ENCODE results near the gene SRBD1.
"Not testable (repeated sequence)": the region's sequence is repeated elsewhere in the genome, so short reads cannot be mapped to it uniquely, and the experiment has no call there.

SRBD1 gene

DNA sequence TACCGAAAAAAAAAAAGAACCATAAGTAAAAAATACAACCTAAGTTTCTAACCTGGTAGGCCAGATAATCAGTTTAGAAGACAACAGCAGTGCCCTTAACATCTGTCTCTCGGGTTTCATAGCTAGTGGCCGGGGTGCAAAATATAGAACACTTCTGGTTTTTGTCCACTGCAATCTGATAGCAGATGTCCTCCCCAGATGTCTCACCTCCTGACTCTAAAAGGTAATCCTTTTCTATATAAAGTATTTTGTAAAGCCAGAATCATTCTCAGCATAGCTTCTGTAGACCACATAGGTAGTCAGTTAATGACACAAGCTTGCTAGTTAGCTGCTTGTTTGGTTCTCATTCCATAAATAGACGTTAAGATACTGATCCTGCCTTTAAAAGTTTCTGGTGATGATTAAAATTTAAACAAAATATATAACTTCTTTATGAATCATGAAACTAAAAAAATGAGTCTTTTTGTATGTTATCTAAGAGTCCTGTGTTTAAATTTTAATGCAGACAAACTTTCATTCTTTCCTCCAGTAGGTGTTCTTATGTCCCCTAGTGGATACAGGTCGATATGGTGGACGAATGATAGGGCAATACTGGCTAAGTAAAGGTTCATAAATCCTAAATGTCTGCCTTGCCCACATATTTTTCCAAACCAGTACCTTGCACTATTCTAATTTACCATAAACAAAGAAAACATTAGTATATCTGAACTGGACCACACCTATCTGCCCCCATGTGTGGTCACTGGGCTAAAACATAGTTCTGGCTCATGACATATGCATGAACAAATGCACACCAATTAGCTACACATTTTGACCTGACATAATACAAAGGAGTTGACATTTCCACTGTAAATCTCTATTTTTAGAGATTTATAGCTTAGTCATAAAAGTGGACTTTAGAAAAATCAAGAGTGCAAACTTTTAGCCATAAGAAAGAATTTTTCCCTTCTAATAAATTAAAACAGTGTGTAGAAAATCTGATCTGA lies 171.0 kb downstream of the SRBD1 start:
- no peak for DNase-seq (ENCODE audit: low spot score in 2 of 2)
- Mint-ChIP-seq H3K4me1 (peaks cover 25% of the 10 kb centered on the region), H3K9me3 (no peaks in the 10 kb centered on the region), H3K36me3 (ENCODE audit: insufficient read depth) (peaks cover 4% of the 10 kb centered on the region), H3K27me3 (no peaks in the 10 kb centered on the region), H3K27ac (ENCODE audit: low read depth) (no peak overlapping the region), H3K4me3 (no peak overlapping the region)
- no peak for ATAC-seq (replicated peaks; ENCODE audit: extremely low read depth, poor library complexity, severe bottlenecking)

DNA sequence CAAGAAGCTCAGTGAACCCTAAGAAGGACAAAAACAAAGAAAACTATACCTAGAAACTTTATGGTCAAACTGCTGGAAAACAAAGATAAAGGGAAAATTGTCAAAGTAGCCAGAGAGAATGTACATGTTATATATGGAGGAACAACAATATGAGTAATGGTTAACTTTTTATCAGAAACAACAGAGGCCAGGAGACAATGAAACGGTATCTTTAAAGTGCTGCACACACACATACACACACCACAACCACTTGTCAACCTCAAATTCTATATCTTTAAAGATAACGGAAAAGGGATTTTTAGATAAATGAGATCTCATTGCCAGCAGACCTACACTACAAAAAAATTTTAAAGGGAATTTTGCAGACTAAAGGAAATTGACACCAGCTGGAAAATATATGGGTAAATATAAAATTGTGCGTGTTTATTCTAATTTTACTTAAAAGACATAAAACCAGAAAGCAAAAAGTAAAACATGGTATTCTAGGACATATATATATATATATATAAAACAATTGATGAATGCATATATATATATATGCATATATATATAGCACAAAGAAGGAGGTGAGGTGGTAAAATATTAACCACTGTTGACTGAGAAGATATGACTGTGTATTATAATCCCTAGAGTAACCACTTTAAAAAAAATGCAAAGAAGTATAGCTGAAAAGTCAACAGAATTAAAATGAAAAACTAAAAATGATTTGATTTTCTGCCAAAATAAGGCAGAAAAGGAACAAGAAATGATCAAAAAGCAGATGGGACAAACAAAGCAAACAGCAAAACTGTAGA lies 172.0 kb downstream of the SRBD1 start:
- no peaks in the 10 kb centered on the region for H3K27me3 Mint-ChIP-seq
- peaks cover 4% of the 10 kb centered on the region for H3K36me3 Mint-ChIP-seq (ENCODE audit: insufficient read depth)
- peaks cover 25% of the 10 kb centered on the region for H3K4me1 Mint-ChIP-seq
- no peak for ATAC-seq (replicated peaks; ENCODE audit: extremely low read depth, poor library complexity, severe bottlenecking)
- H3K27ac Mint-ChIP-seq (ENCODE audit: low read depth) = no peak overlapping the region
- no peaks in the 10 kb centered on the region for H3K9me3 Mint-ChIP-seq
- no peak for DNase-seq (ENCODE audit: low spot score in 2 of 2)
- no peak overlapping the region for H3K4me3 Mint-ChIP-seq

DNA sequence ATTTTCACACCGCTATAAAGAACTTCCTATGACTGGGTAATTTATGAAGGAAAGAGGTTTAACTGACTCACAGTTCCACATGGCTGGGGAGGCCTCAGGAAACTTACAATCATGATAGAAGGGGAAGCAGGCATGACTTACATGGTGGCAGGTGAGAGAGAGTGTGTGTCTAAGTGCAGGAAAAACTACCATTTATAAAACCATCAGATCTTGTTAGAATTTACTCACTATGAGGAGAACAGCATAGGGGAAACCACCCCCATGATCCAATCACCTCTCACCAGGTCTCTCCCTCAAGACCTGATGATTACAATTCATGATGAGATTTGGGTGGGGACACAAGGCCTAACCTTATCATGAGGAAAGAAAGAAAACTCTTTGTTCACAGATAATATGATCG lies 174.6 kb downstream of the SRBD1 start:
- peaks cover 6% of the 10 kb centered on the region for H3K36me3 Mint-ChIP-seq (ENCODE audit: insufficient read depth)
- H3K27me3 Mint-ChIP-seq = no peaks in the 10 kb centered on the region
- H3K4me1 Mint-ChIP-seq = peaks cover 18% of the 10 kb centered on the region
- H3K9me3 Mint-ChIP-seq = no peaks in the 10 kb centered on the region
- DNase-seq (ENCODE audit: low spot score in 2 of 2) (no peak), ATAC-seq (replicated peaks; ENCODE audit: extremely low read depth, poor library complexity, severe bottlenecking) (no peak)
- H3K4me3 Mint-ChIP-seq = no peak overlapping the region
- no peak overlapping the region for H3K27ac Mint-ChIP-seq (ENCODE audit: low read depth)

DNA sequence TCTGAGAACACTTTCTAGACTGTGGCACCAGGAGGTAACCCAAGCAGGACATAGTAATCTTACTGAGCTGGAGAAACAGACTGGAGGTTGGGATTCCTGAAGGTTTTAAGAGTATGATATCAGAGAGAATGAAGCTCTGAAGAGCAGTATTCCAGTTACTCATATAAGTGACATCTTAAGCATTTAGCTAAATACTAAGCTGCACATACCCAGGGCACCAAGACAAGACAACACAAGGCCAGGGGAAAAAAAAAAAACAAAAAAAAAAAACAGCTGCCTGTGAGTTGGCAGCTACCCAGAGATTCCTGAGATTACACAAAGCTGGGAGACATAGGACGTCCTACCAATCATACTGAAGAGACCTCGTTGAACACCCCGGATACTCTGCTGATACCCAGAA lies 175.8 kb downstream of the SRBD1 start:
- peaks cover 6% of the 10 kb centered on the region for H3K36me3 Mint-ChIP-seq (ENCODE audit: insufficient read depth)
- H3K27ac Mint-ChIP-seq (ENCODE audit: low read depth) = no peak overlapping the region
- peaks cover 15% of the 10 kb centered on the region for H3K4me1 Mint-ChIP-seq
- ATAC-seq (replicated peaks; ENCODE audit: extremely low read depth, poor library complexity, severe bottlenecking) (no peak), DNase-seq (ENCODE audit: low spot score in 2 of 2) (no peak)
- no peak overlapping the region for H3K4me3 Mint-ChIP-seq
- H3K9me3 Mint-ChIP-seq = no peaks in the 10 kb centered on the region
- no peaks in the 10 kb centered on the region for H3K27me3 Mint-ChIP-seq

DNA sequence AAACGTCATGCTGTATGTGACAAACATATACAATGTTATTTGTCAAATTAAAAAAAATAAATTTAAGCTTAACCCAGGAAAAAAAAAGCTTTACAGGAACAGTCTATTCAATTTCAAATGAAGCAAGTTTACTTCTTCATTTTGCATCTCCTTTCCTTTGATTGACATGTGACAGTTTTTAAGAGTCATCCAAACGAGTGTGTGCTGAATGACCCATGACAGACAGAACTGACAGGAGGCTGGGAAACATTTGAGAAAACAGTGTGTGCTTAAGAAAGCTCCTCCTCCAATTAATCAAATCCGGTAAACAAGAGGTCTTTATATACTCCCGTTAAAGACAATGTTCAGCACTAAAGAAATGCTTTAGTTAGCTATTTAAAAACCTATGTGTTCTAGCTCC lies 177.7 kb downstream of the SRBD1 start:
- ATAC-seq (replicated peaks; ENCODE audit: extremely low read depth, poor library complexity, severe bottlenecking) = no peak
- no peak for DNase-seq (ENCODE audit: low spot score in 2 of 2)
- no peak overlapping the region for H3K4me3 Mint-ChIP-seq
- H3K4me1 Mint-ChIP-seq = peaks cover 15% of the 10 kb centered on the region
- no peaks in the 10 kb centered on the region for H3K9me3 Mint-ChIP-seq
- no peaks in the 10 kb centered on the region for H3K27me3 Mint-ChIP-seq
- peaks cover 2% of the 10 kb centered on the region for H3K36me3 Mint-ChIP-seq (ENCODE audit: insufficient read depth)
- no peak overlapping the region for H3K27ac Mint-ChIP-seq (ENCODE audit: low read depth)

DNA sequence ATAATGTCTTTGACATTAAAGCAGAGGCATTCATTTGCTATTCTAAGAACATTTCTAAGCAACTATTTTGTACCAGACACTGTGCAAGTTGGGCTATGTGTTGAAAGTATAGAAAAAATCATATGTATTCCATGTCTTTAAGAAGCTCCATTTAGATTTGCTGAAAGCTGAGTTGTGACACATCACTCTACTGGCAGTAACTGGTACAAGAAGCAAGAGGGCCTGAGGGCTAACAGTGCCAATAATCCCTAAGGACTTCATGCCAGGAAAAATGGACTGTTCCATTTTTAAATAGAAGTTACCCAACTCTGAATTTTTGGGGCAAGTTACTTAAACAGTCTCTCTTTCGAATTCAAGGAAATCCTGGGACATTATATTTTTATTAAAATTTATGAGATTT lies 178.7 kb downstream of the SRBD1 start:
- Mint-ChIP-seq H3K27ac (ENCODE audit: low read depth) (no peak overlapping the region), H3K36me3 (ENCODE audit: insufficient read depth) (peaks cover 5% of the 10 kb centered on the region), H3K9me3 (no peaks in the 10 kb centered on the region), H3K4me3 (no peak overlapping the region), H3K4me1 (peaks cover 18% of the 10 kb centered on the region), H3K27me3 (no peaks in the 10 kb centered on the region)
- DNase-seq (ENCODE audit: low spot score in 2 of 2) (no peak), ATAC-seq (replicated peaks; ENCODE audit: extremely low read depth, poor library complexity, severe bottlenecking) (no peak)

DNA sequence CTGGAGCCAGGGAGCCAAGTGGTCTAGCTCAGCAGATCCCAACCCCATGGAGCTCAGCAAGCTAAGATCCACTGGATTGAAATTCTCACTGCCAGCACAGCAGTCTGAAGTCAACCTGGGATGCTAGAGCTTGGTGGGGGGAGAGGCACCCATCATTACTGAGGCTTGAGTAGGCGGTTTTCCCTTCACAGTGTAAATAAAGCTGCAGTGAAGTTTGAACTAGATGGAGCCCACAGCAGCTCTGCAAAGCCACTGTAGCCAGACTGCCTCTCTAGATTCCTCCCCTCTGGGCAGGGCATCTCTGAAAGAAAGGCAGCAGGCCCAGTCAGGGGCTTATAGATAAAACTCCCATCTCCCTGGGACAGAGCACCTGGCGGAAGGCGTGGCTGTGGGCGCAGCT lies 185.0 kb downstream of the SRBD1 start:
- ATAC-seq (replicated peaks; ENCODE audit: extremely low read depth, poor library complexity, severe bottlenecking) = not testable (repeated sequence)

DNA sequence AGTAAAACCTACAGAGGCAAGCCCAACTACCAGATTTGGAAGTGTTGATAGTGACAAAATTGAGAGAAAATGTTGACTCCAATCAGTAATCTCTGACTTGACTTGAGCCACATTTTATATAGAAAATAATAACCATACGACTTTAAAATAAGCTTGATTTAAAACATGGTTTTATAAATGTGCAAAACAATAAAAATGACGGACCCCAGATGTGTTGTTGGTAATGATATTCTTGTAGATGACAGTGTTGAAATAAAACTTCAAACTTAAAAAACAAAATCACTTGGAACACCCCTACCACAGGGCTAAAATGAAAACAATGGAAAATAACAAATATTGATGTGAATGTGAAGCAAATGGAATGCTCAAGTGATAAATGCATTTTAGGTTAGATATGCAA lies 188.1 kb downstream of the SRBD1 start:
- Mint-ChIP-seq H3K4me1 (peaks cover 13% of the 10 kb centered on the region), H3K36me3 (ENCODE audit: insufficient read depth) (peaks cover 17% of the 10 kb centered on the region), H3K27ac (ENCODE audit: low read depth) (no peak overlapping the region), H3K27me3 (no peaks in the 10 kb centered on the region), H3K9me3 (no peaks in the 10 kb centered on the region), H3K4me3 (no peak overlapping the region)
- DNase-seq (ENCODE audit: low spot score in 2 of 2) = no peak
- no peak for ATAC-seq (replicated peaks; ENCODE audit: extremely low read depth, poor library complexity, severe bottlenecking)

More for the DNA sequence above, 185.0 kb downstream of the SRBD1 start:
- H3K9me3 Mint-ChIP-seq; H3K27ac Mint-ChIP-seq (ENCODE audit: low read depth); H3K4me3 Mint-ChIP-seq; DNase-seq (ENCODE audit: low spot score in 2 of 2); H3K36me3 Mint-ChIP-seq (ENCODE audit: insufficient read depth); H3K27me3 Mint-ChIP-seq: not testable (repeated sequence)
- peaks cover 22% of the 10 kb centered on the region for H3K4me1 Mint-ChIP-seq

DNA sequence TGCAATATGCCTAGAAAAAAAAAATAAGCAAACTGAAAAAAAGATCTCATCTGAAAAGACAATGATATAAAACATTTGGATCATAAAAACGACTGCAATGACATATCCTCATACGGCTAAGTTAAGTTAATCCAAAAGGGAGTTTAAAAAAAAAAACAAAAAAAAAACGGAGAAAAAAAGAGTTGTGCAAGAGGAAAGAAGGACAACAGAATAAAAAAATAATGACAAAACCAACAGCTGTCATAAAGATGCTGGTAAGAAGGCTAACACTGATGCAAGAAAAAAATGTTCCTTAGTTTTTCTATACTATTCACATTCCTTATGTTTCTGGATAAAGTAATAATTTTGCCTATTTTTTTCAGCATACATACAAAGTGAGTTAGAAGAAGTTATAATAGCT lies 192.5 kb downstream of the SRBD1 start:
- no peaks in the 10 kb centered on the region for H3K4me1 Mint-ChIP-seq
- no peaks in the 10 kb centered on the region for H3K27me3 Mint-ChIP-seq
- no peak for DNase-seq (ENCODE audit: low spot score in 2 of 2)
- no peak overlapping the region for H3K27ac Mint-ChIP-seq (ENCODE audit: low read depth)
- no peaks in the 10 kb centered on the region for H3K9me3 Mint-ChIP-seq
- H3K36me3 Mint-ChIP-seq (ENCODE audit: insufficient read depth) = peaks cover 13% of the 10 kb centered on the region
- no peak for ATAC-seq (replicated peaks; ENCODE audit: extremely low read depth, poor library complexity, severe bottlenecking)
- no peak overlapping the region for H3K4me3 Mint-ChIP-seq

DNA sequence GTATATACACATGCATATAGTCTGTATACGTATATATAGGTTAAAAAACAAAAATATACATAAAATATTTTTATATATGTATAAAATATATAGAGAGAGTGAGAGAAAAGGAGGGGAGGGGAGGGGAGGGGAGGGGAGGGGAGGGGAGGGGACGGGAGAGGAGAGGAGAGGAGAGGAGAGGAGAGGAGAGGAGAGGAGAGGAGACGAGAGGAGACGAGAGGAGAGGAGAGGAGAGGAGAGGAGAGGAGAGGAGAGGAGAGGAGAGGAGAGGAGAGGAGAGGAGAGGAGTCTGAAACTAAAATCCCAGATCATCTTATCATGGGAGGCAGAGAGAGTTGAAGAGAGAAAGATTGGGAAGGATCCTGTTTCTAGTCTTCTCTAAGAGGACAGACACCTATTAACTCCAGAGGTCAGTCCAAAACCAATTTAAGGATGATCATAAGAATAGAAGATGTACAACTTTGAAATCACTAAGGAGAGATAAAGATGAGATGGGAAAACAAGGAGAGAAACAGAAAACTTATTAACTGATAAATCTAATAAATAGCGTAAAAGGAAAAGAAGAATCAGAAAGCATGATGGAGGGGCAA lies 195.4 kb downstream of the SRBD1 start:
- no peak for ATAC-seq (replicated peaks; ENCODE audit: extremely low read depth, poor library complexity, severe bottlenecking)
- DNase-seq (ENCODE audit: low spot score in 2 of 2) = no peak
- no peaks in the 10 kb centered on the region for H3K9me3 Mint-ChIP-seq
- no peaks in the 10 kb centered on the region for H3K4me1 Mint-ChIP-seq
- peaks cover 22% of the 10 kb centered on the region for H3K36me3 Mint-ChIP-seq (ENCODE audit: insufficient read depth)
- no peak overlapping the region for H3K4me3 Mint-ChIP-seq
- H3K27ac Mint-ChIP-seq (ENCODE audit: low read depth) = no peak overlapping the region
- no peaks in the 10 kb centered on the region for H3K27me3 Mint-ChIP-seq

DNA sequence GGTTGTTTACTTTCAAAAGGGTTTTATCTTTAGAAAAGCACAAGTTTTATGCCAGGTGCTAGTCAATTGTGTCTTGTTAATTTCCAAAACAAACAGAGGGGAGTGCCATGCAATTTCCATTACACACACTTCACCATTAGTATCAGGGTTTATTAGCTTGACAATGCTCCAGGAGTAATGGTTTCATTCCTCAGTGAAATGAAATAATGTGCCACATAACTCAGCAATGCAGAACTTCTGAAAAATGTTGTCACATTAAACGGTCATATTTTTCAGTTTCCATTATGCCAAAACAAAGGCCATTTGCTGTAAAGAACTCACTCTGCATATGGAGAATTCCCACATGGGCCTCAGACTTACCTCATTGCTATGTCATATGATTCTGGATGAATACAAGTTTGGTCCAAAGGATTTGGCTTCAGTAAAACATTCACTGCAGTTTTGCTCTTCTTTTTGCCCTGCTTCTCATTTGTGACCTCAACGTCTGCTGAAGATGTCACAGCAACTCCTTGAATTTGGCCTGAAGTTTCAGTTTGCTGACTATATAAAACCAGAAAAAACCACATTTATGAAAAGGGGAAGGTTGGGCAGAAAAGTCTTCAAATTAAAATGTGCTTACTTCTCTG lies 198.2 kb downstream of the SRBD1 start:
- DNase-seq (ENCODE audit: low spot score in 2 of 2) = no peak
- Mint-ChIP-seq H3K4me3 (no peak overlapping the region), H3K36me3 (ENCODE audit: insufficient read depth) (peaks cover 13% of the 10 kb centered on the region), H3K9me3 (no peaks in the 10 kb centered on the region), H3K4me1 (no peaks in the 10 kb centered on the region), H3K27me3 (no peaks in the 10 kb centered on the region), H3K27ac (ENCODE audit: low read depth) (no peak overlapping the region)
- no peak for ATAC-seq (replicated peaks; ENCODE audit: extremely low read depth, poor library complexity, severe bottlenecking)

DNA sequence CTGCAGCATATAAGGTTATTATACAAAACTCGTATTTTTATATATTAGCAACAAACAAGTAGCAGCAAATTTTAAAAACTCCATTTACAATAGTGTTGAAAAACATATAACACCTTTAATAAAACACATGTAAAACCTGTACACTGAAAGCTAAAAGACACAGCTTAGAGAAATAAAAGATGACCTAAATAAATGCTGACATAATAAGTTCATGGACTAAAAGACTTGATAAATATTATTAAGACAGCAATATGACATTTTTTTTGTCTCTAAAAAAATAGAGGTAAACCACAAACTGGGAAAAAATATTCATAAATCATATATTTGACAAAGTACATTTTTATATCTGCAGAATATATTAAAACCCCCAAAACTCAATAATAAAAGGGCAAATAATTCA lies 201.4 kb downstream of the SRBD1 start:
- ATAC-seq (replicated peaks; ENCODE audit: extremely low read depth, poor library complexity, severe bottlenecking) (no peak), DNase-seq (ENCODE audit: low spot score in 2 of 2) (no peak)
- H3K36me3 Mint-ChIP-seq (ENCODE audit: insufficient read depth) = peaks cover 13% of the 10 kb centered on the region
- no peak overlapping the region for H3K4me3 Mint-ChIP-seq
- no peak overlapping the region for H3K27ac Mint-ChIP-seq (ENCODE audit: low read depth)
- no peaks in the 10 kb centered on the region for H3K4me1 Mint-ChIP-seq
- no peaks in the 10 kb centered on the region for H3K9me3 Mint-ChIP-seq
- no peaks in the 10 kb centered on the region for H3K27me3 Mint-ChIP-seq
